ENCODE data around the gene CUX1.
"Not testable (repeated sequence)": the region's sequence is repeated elsewhere in the genome, so short reads cannot be mapped to it uniquely, and the experiment has no call there.

Gene CUX1

GRCh38 chr7:102215256-102215655 lies 397.8 kb downstream of the CUX1 start:
- no peak for DNase-seq (ENCODE audit: low spot score)

DNA sequence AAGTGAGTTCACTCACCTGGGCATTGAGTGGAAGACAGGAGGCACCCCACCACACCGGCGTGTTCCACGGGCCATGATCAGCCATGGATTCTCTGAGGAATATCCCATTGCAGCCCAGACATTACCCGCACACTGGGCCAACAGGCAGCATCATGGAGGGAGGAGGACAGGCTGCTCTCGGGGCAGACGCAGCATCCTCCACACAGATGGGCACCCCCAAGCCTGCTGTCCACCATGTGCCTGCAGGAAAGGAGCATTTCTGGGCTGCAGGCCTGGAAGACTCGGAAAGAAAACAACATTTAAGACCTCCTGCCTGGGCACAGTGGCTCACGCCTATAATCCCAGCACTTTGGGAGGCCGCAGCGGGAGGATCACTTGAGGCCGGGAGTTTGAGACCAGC lies 398.3 kb downstream of the CUX1 start:
- no peak for DNase-seq (ENCODE audit: low spot score)

DNA sequence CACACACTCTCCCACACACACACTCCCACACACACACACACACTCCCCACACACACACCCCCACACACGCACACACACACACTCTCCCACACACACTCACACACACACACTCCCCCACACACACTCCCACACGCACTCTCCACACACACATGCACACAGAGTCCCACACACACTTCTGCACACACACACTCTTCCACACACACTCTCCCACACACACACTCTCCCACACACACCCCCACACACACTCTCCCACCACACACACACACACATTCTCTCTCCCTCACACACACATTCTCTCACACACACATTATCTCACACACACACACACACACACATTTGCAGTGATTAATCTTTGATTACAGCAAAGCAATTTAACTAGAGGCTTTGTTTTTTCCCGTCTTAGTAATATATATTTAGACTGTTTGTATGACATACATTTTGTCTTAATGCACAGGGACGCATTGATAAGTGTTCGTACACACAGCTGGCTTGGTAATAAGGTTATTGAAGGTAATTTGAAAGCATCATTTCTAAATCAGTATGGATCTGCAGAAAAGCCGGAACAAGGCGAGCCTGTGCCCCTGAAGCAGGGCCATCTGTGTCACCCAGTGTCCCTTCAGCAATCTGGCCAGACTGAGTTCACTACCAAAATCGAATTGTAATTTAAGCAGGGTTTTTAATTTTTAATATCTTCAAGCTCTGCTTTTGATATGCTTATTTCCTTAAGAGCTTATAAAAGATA lies 399.3 kb downstream of the CUX1 start:
- no peak for DNase-seq (ENCODE audit: low spot score)

DNA sequence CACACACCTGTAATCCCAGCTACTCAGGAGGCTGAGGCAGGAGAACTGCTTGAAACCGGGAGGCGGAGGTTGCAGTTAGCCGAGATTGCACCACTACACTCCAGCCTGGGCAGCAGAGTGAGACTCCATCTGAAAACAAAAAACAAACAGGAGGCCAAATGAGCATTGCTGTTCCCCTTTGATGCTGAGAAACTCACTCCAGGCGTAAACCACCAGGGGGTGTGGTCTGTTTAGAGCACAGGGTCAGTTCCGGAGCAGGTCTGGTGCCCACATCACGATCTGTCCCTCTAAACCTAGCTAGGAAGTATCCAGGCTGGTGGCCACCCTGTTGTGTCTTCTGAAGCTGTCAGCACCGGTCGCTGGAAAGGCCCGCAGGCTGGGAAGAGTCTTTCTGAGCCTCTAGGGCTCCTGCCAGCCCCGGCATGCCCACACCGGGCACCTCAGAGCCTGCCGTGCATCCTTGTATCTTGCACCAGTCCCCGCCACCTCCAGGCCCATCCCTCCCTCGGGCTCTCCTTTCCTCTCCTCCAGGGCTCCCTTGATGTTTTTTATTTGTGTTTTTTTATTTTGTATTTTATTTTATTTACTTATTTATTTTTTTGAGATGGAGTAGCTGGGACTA lies 402.9 kb downstream of the CUX1 start:
- no peak for DNase-seq (ENCODE audit: low spot score)

DNA sequence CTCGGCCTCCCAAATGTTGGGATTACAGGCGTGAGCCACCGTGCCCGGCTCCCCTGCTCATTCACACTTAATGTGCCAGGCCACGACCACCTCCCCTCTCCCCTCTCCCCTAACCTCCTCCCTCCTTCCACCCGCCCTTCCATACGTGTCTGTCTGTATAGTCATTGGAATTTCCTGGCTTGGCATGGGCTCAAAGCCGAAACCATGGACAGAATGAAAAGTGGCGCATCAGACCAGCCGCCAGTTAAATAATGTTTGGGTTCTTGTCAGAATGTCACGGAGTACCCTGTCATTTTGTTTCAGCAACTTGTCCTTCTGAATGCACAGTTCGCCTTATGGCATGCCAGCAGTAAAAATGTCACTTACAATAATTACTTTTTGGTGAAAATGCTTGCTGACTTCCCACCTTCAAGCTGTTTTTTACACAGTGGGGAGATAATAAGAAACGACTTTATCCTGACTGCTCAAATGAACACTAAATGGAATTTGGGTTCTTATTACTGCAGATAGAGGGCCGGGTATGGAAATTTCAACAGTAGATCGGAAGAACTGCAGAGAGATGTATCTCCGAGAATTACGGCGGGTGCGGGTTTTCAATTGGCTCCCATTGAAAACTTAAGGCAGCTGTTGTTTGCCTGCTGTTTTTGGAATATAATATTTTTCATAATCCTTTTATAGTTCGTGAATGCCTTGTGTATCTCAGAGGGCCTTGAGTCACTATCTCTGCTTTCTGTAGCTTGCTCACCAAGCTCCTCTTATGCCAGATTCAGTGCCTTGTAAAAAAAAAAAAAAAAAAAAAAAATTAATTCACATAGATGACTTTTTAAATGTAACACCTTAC lies 403.8 kb downstream of the CUX1 start:
- no peak for DNase-seq (ENCODE audit: low spot score)

GRCh38 chr7:102221961-102222360 lies 404.5 kb downstream of the CUX1 start:
- DNase-seq (ENCODE audit: low spot score): no peak

GRCh38 chr7:102222445-102222844 lies 405.0 kb downstream of the CUX1 start:
- no peak for DNase-seq (ENCODE audit: low spot score)

DNA sequence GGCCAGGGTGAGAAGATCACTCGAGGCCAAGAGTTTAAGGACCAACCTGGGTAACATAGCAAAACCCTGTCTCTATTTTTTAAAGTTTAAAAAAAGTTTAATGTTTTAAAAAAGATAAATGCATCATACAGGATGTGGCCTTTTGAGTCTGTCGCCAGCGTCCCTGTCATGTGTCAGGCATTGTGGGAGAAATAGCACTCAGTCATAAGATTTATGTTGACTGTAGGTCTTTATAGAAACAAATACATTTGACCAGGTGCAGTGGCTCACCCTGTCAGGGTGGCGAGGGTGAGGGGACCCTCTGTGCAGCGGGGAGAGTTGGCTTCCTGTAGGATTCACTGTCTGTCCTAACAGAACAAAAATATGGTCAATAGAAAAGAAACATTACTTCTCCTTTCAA lies 405.8 kb downstream of the CUX1 start:
- DNase-seq (ENCODE audit: low spot score): no peak

- DNase-seq (ENCODE audit: low spot score): no peak
Observed at GRCh38 chr7:102225025-102225424, 407.6 kb downstream of the CUX1 start.

DNA sequence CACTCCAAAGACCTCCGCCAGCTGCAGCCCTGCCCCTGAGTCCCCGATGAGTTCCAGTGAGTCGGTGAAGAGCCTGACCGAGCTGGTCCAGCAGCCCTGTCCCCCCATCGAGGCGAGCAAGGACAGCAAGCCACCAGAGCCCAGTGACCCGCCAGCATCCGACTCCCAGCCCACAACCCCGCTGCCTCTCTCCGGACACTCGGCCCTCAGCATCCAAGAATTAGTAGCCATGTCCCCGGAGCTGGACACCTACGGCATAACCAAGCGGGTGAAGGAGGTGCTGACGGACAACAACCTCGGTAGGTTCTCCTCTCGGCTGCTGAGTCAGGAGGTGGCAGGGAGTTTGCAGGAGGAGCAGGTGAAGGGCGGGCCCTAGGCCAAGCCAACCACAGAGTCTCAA lies 409.9 kb downstream of the CUX1 start:
- DNase-seq (ENCODE audit: low spot score): no peak

GRCh38 chr7:102228935-102229334 lies 411.5 kb downstream of the CUX1 start:
- DNase-seq (ENCODE audit: low spot score): no peak

DNA sequence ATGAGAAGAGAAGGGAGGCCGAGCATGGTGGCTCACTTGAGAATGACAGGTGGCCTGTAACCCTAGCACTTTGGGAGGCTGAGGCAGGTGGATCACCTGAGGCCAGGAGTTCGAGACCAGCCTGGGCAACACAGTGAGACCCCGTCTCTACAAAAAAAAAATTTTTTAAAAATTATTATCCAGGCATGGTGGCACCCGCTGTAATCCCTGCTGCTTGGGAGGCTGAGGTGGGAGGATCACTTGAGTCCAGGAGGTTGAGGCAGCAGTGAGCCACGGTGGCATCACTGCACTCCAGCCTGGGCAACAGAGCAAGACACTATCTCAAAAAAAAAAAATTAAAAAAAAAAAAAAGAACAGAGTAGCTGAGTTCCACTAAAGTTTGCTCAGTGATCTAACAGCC lies 412.7 kb downstream of the CUX1 start:
- not testable (repeated sequence) for DNase-seq (ENCODE audit: low spot score)

DNA sequence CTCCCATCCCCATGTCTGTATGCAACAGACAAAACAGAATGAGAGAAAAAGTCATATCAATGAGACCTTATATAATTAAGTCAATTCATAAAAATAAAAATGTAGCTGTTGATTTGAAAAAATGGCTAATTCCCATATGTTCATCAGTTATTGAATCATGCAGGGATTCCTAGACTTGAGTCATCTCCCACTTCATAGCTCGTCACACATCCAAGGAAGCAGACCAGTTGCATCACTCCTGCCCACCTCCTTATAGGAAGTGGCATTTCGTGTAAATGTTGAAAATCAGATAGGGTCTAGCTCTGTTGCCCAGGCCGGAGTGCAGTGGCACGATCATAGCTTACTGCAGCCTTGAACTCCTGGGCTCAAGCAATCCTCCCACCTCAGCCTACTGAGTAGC lies 413.2 kb downstream of the CUX1 start:
- DNase-seq (ENCODE audit: low spot score): no peak

- no peak for DNase-seq (ENCODE audit: low spot score)
Observed at GRCh38 chr7:102232611-102233286, 415.3 kb downstream of the CUX1 start.

DNA sequence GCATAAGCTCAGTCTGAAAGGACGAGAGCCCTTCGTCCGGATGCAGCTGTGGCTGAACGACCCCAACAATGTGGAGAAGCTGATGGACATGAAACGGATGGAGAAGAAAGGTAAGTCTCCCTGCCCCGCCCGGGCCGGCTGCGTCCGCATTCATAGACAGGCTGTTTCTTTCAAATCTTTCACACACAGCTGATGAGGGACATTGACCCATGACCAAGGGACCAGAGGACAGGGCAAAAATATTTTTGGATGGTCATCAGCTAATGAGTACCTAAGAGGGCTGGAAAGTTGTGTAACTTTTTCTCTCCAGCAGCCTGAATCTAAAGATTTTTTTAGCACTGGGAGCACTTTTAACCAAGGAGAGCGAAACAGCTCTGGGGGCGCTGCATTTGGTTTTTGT lies 416.7 kb downstream of the CUX1 start:
- DNase-seq (ENCODE audit: low spot score): no peak

DNA sequence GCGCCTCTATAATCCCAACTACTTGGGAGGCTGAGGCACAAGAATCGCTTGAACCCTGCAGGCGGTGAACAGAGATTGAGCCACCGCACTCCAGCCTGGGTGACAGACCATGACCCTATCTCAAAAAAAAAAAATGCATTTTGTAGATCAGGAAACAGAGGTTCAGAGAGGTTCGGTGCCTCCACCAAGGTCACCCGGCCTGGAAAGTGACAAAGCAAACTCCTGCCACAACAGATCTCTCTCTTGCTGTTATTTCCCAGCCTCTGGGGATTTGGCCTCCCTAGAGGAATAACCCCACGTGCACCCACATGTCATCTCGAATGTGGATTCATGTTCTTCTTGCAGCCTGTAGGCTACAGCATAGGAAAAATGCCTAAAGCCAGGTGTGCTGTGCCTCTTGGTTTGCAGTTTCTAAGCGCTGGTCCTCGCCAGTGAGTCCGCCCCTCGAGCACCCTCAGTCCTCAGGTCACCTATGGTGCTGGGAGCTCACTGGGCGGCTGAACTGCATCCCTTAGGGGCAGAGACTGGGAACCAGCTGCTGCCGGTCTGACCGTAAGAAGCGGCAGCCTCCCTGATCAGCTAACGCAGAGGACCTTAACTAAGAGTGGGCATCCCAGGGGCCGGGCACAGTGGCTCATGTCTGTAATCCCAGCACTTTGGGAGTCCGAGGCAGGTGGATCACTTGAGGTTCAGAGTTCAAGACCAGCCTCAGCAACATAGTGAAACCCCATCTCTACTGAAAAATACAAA lies 417.6 kb downstream of the CUX1 start:
- DNase-seq (ENCODE audit: low spot score): no peak

GRCh38 chr7:102236102-102236501 lies 418.7 kb downstream of the CUX1 start:
- DNase-seq (ENCODE audit: low spot score): no peak

DNA sequence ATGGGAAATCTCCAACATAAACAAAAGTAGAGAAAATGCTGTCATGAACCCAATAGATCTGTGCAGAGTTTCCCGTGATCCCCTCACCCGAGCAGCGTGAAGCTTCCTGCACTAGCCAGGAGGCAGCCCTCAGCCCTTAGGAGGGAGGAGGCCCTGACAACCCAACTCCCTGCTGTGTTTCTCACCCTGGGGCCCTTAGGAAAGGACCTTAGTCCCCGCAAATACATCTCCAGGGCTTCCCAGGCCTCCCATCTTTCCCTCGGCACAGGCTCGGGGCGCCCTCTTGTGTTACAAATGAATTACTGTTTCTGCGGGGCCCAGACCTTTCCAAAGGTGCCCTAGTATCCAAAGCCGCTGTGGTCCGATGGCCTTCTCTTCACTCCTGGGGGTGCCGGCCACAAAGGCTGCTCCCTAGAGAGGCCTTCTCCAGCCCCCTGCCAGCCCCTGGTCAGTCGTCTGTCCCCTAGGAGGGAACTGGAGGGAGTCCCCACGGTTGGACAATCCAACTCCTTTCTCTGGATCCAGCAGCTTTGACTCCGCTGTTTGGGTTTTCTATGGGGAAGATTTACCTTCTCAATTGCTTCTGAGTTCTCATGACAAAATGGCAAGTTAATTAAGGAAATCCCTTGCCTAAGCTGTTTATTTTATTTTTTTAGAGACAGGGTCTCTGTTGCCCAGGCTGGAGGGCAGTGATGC lies 419.3 kb downstream of the CUX1 start:
- peak; percentile 98 for DNase-seq (ENCODE audit: low spot score)

- no peak for DNase-seq (ENCODE audit: low spot score)
Observed at GRCh38 chr7:102239206-102239820, 421.9 kb downstream of the CUX1 start.

- no peak for DNase-seq (ENCODE audit: low spot score)
Observed at GRCh38 chr7:102241431-102241830, 424.0 kb downstream of the CUX1 start.

GRCh38 chr7:102244601-102245000 lies 427.2 kb downstream of the CUX1 start:
- no peak for DNase-seq (ENCODE audit: low spot score)

Measured in HuH-7.5 (cell line).